HCT116 (cell line): ENCODE results near the gene DPH1. TPM values are rescaled to one million over a fixed set of nuclear protein-coding genes. Genes with fewer than 3 reads are reported as not detected.

ENCODE experiments used
- ATAC-seq: fragments of 200-7000 bp; cut with Tn5 transposase; 2 replicates; pipeline ENCODE4 v1.9.1; 2020; ENCODE audit warnings: mild to moderate bottlenecking, moderate library complexity
- BruUV-seq: library from RNA; stranded (reverse); fragments of 400-500 nt; replicated peaks from 2 replicates; lab custom pipeline; 2021; lab: Mats Ljungman, UMichigan
- CTCF ChIA-PET: fragments of 300-600 bp; sonication (Branson Sonifier 250); formaldehyde crosslinking; loops from one replicate; lab custom pipeline; 2021; ENCODE audit warnings: antibody characterized with exemption; lab: Charles Lee
- POLR2A ChIA-PET: fragments of 300-600, 350-600 bp; sonication (Branson Sonifier 250); formaldehyde crosslinking; loops from one replicate; lab custom pipeline; 2021; ENCODE audit warnings: antibody characterized with exemption; lab: Charles Lee
- RAD21 ChIA-PET, 2 experiments: fragments of 300-600 bp; sonication (Branson Sonifier 250); formaldehyde crosslinking; loops; one replicate each; lab custom pipeline; 2023; ENCODE audit warnings: low total read pairs in 2 of 2; ENCODE audit not compliant: uncharacterized antibody in 2 of 2, unreplicated experiment in 2 of 2, low non-redundant PET in 1 of 2; lab: Charles Lee
- DNase-seq: peaks from one replicate; pipeline ENCODE4 v3.0.0-alpha.2; 2010; ENCODE audit warnings: low read depth, low spot score
- H2AFZ ChIP-seq: fragments of 200-600 bp; shearing (Covaris generic), sonication (generic); 2 replicates; pipeline ENCODE4 v1.6.1; 2017; ENCODE audit warnings: low read depth, mixed run types, mixed read lengths, antibody characterized with exemption, low read length; ENCODE audit not compliant: poor library complexity, severe bottlenecking
- H3K27ac ChIP-seq: 2 replicates; pipeline ENCODE4 v1.5.1; 2012; ENCODE audit warnings: low read depth, low read length
- H3K27me3 ChIP-seq: fragments of 200-600 bp; sonication (generic); 2 replicates; pipeline ENCODE4 v1.6.1; 2016; ENCODE audit warnings: mixed run types, low read length, mixed read lengths; ENCODE audit not compliant: insufficient read depth
- H3K36me3 ChIP-seq, 2 experiments: fragments of 200-500 bp in 1 of 2; fragments of 200-600 bp in 1 of 2; sonication (Bioruptor generic) in 1 of 2; sonication (generic) in 1 of 2; 2 replicates each; pipeline versions ENCODE4 v1.5.1 to v1.6.1; 2014 to 2016; ENCODE audit warnings: low read length in 2 of 2, inconsistent platforms in 1 of 2, mixed read lengths in 1 of 2, mixed run types in 1 of 2; ENCODE audit not compliant: insufficient read depth in 2 of 2, control insufficient read depth in 1 of 2
- H3K4me1 ChIP-seq, 2 experiments: fragments of 200-600 bp in 1 of 2; sonication (generic) in 1 of 2; 2 replicates each; pipeline versions ENCODE4 v1.5.1 to v1.6.1; 2012 to 2017; ENCODE audit warnings: low read length in 2 of 2, inconsistent platforms in 1 of 2, mild to moderate bottlenecking in 1 of 2, mixed read lengths in 1 of 2, mixed run types in 1 of 2, moderate library complexity in 1 of 2; ENCODE audit not compliant: insufficient read depth in 2 of 2, control insufficient read depth in 1 of 2
- H3K4me2 ChIP-seq: fragments of 200-600 bp; sonication (generic); 2 replicates; pipeline ENCODE4 v1.6.1; 2017; ENCODE audit warnings: mixed run types, low read length, mixed read lengths
- H3K4me3 ChIP-seq, 2 experiments: fragments of 200-600 bp in 1 of 2; sonication (generic) in 1 of 2; replicated peaks in 1 of 2; 2 replicates each; pipeline ENCODE4 v1.5.1; 2011 to 2016; ENCODE audit warnings: low read length in 2 of 2, control low read depth in 1 of 2, low read depth in 1 of 2, mild to moderate bottlenecking in 1 of 2, mixed read lengths in 1 of 2, mixed run types in 1 of 2
- H3K79me2 ChIP-seq: fragments of 200-600 bp; sonication (generic); 2 replicates; pipeline ENCODE4 v1.6.1; 2017; ENCODE audit warnings: mild to moderate bottlenecking, mixed run types, low read length, moderate library complexity, mixed read lengths; ENCODE audit not compliant: insufficient read depth
- H3K9ac ChIP-seq: fragments of 200-600 bp; sonication (generic); 2 replicates; pipeline ENCODE4 v1.6.1; 2016; ENCODE audit warnings: low read length, mixed read lengths
- H3K9me2 ChIP-seq: fragments of 200-600 bp; sonication (generic), shearing (Covaris generic); 2 replicates; pipeline ENCODE4 v1.6.1; 2017; ENCODE audit warnings: mixed run types, mild to moderate bottlenecking, moderate library complexity; ENCODE audit not compliant: insufficient read depth
- H3K9me3 ChIP-seq, 2 experiments: fragments of 200-500 bp in 1 of 2; fragments of 200-600 bp in 1 of 2; sonication (Bioruptor generic) in 1 of 2; sonication (generic) in 1 of 2; 2 replicates each; pipeline ENCODE4 v1.6.1; 2014 to 2017; ENCODE audit warnings: low read length in 2 of 2, mixed read lengths in 2 of 2, inconsistent platforms in 1 of 2, low read depth in 1 of 2, mild to moderate bottlenecking in 1 of 2, mixed run types in 1 of 2, moderate library complexity in 1 of 2; ENCODE audit not compliant: control insufficient read depth in 1 of 2, insufficient read depth in 1 of 2
- H4K20me1 ChIP-seq: fragments of 200-600 bp; sonication (generic), shearing (Covaris generic); 2 replicates; pipeline ENCODE4 v1.6.1; 2017; ENCODE audit warnings: mixed run types, mild to moderate bottlenecking, moderate library complexity; ENCODE audit not compliant: insufficient read depth
- CEBPB ChIP-seq: IDR thresholded peaks from 2 replicates; pipeline ENCODE4 v1.6.1; 2012; ENCODE audit warnings: low read depth
- EGR1 ChIP-seq: IDR thresholded peaks from 2 replicates; pipeline ENCODE4 v1.6.1; 2012; ENCODE audit warnings: low read depth
- POLR2AphosphoS5 ChIP-seq: IDR thresholded peaks from 2 replicates; pipeline ENCODE4 v1.6.1; 2011; ENCODE audit warnings: mild to moderate bottlenecking, low read depth, low read length, moderate library complexity
- SIN3A ChIP-seq: IDR thresholded peaks from 2 replicates; pipeline ENCODE4 v1.6.1; 2012; ENCODE audit warnings: low read depth
- SP1 ChIP-seq: IDR thresholded peaks from 2 replicates; pipeline ENCODE4 v1.6.1; 2012; ENCODE audit warnings: low read depth
- YY1 ChIP-seq: IDR thresholded peaks from 2 replicates; pipeline ENCODE4 v1.6.1; 2011; ENCODE audit warnings: low read length, low read depth, moderate library complexity, mild to moderate bottlenecking; ENCODE audit not compliant: insufficient replicate concordance; ENCODE audit errors: extremely low read depth
- intact Hi-C: fragments of 100-400 bp; cut with micrococcal nuclease; formaldehyde crosslinking; loops from 2 replicates; pipeline ENCODE4 v1.10.0; 2022
- total RNA-seq: library from RNA; stranded (reverse); gene quantifications from one replicate; pipeline ENCODE4 v1.2.1, GENCODE V29; 2021; ENCODE audit not compliant: unreplicated experiment
- TF ChIP-seq, protein P1 (sequence below), 3 experiments: fragments of 200-600 bp in 1 of 3; sonication (generic) in 1 of 3; IDR thresholded peaks in 2 of 3; conservative IDR thresholded peaks in 1 of 3; 2 replicates each; pipeline ENCODE4 v1.5.1; 2012 to 2017; ENCODE audit warnings: low read depth in 2 of 3, low read length in 2 of 3, antibody characterized with exemption in 1 of 3, borderline replicate concordance in 1 of 3, control low read depth in 1 of 3, mild to moderate bottlenecking in 1 of 3, mixed read lengths in 1 of 3, mixed run types in 1 of 3, moderate library complexity in 1 of 3; ENCODE audit not compliant: insufficient read depth in 1 of 3
- TF ChIP-seq, protein P2 (sequence below): IDR thresholded peaks from 2 replicates; pipeline ENCODE4 v1.6.1; 2011; ENCODE audit warnings: mild to moderate bottlenecking, low read length, moderate library complexity; ENCODE audit not compliant: insufficient replicate concordance; ENCODE audit errors: extremely low read depth
- TF ChIP-seq, protein P3 (sequence below): IDR thresholded peaks from 2 replicates; pipeline ENCODE4 v1.6.1; 2012; ENCODE audit warnings: low read depth

The DPH1 gene
- total RNA-seq, 1 experiment from 2014 or later: 47.2 TPM

DNA sequence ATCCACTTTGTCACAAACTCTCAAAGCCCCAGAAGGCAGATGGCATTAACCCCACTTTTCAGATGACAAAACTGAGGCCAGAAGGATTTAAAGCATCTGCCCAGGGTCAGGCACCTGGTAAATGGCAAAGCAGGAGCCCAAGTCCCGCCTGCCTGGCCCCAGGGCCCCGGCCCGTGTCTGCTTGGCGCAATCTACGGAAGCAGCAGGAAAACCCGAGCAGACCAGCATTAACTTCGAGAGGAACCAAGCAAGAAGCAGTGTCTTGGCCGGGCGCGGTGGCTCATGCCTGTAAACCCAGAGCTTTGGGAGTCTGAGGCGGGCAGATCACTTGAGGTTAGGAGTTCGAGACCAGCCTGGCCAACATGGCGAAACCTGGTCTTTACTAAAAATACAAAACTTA is 26.4 kb upstream of the DPH1 start:
- intact Hi-C loops: no loop called here
- H3K36me3 ChIP-seq: no peaks in the 10 kb centered on the region
- no peaks in the 10 kb centered on the region for H4K20me1 ChIP-seq
- no peaks in the 10 kb centered on the region for H3K79me2 ChIP-seq
- ChIA-PET CTCF (no interaction called here), RAD21 (no interaction called here), POLR2A (no interaction called here)
- no peak overlapping the region for H3K4me3 ChIP-seq
- H3K9ac ChIP-seq: no peak overlapping the region
- H3K9me2 ChIP-seq: no peaks in the 10 kb centered on the region
- H3K27ac ChIP-seq: no peak overlapping the region
- no peaks in the 10 kb centered on the region for H3K9me3 ChIP-seq
- no peaks in the 10 kb centered on the region for H3K27me3 ChIP-seq
- TF ChIP-seq SP1 (no peak), YY1 (no peak), CEBPB (no peak), SIN3A (no peak), EGR1 (no peak), POLR2AphosphoS5 (no peak)
- TF ChIP-seq, protein P1, sequence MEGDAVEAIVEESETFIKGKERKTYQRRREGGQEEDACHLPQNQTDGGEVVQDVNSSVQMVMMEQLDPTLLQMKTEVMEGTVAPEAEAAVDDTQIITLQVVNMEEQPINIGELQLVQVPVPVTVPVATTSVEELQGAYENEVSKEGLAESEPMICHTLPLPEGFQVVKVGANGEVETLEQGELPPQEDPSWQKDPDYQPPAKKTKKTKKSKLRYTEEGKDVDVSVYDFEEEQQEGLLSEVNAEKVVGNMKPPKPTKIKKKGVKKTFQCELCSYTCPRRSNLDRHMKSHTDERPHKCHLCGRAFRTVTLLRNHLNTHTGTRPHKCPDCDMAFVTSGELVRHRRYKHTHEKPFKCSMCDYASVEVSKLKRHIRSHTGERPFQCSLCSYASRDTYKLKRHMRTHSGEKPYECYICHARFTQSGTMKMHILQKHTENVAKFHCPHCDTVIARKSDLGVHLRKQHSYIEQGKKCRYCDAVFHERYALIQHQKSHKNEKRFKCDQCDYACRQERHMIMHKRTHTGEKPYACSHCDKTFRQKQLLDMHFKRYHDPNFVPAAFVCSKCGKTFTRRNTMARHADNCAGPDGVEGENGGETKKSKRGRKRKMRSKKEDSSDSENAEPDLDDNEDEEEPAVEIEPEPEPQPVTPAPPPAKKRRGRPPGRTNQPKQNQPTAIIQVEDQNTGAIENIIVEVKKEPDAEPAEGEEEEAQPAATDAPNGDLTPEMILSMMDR (IDR thresholded peaks at IDR 0.05 in 2 of 3, conservative IDR thresholded peaks at IDR 0.05 in 1 of 3; ENCODE audit: borderline replicate concordance in 1 of 3, insufficient read depth in 1 of 3, low read depth in 2 of 3, low read length in 2 of 3): no peak
- TF ChIP-seq, protein P2, sequence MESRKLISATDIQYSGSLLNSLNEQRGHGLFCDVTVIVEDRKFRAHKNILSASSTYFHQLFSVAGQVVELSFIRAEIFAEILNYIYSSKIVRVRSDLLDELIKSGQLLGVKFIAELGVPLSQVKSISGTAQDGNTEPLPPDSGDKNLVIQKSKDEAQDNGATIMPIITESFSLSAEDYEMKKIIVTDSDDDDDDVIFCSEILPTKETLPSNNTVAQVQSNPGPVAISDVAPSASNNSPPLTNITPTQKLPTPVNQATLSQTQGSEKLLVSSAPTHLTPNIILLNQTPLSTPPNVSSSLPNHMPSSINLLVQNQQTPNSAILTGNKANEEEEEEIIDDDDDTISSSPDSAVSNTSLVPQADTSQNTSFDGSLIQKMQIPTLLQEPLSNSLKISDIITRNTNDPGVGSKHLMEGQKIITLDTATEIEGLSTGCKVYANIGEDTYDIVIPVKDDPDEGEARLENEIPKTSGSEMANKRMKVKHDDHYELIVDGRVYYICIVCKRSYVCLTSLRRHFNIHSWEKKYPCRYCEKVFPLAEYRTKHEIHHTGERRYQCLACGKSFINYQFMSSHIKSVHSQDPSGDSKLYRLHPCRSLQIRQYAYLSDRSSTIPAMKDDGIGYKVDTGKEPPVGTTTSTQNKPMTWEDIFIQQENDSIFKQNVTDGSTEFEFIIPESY: no peak
- TF ChIP-seq, protein P3, sequence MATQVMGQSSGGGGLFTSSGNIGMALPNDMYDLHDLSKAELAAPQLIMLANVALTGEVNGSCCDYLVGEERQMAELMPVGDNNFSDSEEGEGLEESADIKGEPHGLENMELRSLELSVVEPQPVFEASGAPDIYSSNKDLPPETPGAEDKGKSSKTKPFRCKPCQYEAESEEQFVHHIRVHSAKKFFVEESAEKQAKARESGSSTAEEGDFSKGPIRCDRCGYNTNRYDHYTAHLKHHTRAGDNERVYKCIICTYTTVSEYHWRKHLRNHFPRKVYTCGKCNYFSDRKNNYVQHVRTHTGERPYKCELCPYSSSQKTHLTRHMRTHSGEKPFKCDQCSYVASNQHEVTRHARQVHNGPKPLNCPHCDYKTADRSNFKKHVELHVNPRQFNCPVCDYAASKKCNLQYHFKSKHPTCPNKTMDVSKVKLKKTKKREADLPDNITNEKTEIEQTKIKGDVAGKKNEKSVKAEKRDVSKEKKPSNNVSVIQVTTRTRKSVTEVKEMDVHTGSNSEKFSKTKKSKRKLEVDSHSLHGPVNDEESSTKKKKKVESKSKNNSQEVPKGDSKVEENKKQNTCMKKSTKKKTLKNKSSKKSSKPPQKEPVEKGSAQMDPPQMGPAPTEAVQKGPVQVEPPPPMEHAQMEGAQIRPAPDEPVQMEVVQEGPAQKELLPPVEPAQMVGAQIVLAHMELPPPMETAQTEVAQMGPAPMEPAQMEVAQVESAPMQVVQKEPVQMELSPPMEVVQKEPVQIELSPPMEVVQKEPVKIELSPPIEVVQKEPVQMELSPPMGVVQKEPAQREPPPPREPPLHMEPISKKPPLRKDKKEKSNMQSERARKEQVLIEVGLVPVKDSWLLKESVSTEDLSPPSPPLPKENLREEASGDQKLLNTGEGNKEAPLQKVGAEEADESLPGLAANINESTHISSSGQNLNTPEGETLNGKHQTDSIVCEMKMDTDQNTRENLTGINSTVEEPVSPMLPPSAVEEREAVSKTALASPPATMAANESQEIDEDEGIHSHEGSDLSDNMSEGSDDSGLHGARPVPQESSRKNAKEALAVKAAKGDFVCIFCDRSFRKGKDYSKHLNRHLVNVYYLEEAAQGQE: no peak
- no TSS peak for BruUV-seq
- no peak overlapping the region for H3K4me2 ChIP-seq
- H2AFZ ChIP-seq: no peak overlapping the region
- DNase-seq: no peak
- ATAC-seq: no peak
- peaks cover 7 to 9% of the 10 kb centered on the region in 2 experiments; a peak in 2 of 4 replicates for H3K4me1 ChIP-seq
